ENCODE results near the gene FAM151A. TPM values are rescaled to one million over a fixed set of nuclear protein-coding genes. Genes with fewer than 3 reads are reported as not detected.

Gene FAM151A
- total RNA-seq, 2 experiments from 2014 or later: not detected

- H3K9me3 Mint-ChIP-seq: no peaks in the 10 kb centered on the region
- H3K36me3 Mint-ChIP-seq: no peaks in the 10 kb centered on the region
- no peak overlapping the region for H3K27ac Mint-ChIP-seq
- H3K4me1 Mint-ChIP-seq: peaks cover 14% of the 10 kb centered on the region
- ATAC-seq (ENCODE audit: low read depth): no peak
- no peak for DNase-seq
- H3K4me3 Mint-ChIP-seq: no peak overlapping the region
- POLR2A ChIA-PET: no interaction called here
- H3K27me3 Mint-ChIP-seq: no peaks in the 10 kb centered on the region
These were observed 20.1 kb downstream of the FAM151A start for GRCh38 chr1:54603241-54603640.

DNA sequence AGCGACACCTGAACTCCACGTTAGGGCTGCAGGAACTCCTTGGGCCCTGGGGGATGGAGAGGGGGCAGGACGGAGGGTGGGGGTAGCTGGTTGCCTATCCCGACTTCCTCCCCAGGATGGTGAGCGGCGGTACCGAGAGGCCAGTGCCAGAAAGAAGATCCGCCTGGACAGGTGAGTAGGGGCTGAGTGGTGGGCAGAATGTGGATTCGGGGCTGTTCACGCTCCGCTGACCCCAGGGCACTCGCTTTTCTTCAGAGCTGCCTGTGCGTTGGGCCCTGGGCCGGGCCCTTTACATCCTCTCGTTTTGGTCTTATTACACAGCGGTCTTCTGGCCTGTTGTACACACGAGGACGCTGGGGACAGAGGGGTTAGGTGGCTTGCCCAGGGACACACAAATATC is 20.8 kb downstream of the FAM151A start:
- H3K27me3 Mint-ChIP-seq: no peaks in the 10 kb centered on the region
- DNase-seq: no peak
- POLR2A ChIA-PET: no interaction called here
- no peak overlapping the region for H3K4me3 Mint-ChIP-seq
- no peaks in the 10 kb centered on the region for H3K36me3 Mint-ChIP-seq
- no peaks in the 10 kb centered on the region for H3K9me3 Mint-ChIP-seq
- ATAC-seq (ENCODE audit: low read depth): no peak
- H3K27ac Mint-ChIP-seq: no peak overlapping the region
- peaks cover 17% of the 10 kb centered on the region for H3K4me1 Mint-ChIP-seq

DNA sequence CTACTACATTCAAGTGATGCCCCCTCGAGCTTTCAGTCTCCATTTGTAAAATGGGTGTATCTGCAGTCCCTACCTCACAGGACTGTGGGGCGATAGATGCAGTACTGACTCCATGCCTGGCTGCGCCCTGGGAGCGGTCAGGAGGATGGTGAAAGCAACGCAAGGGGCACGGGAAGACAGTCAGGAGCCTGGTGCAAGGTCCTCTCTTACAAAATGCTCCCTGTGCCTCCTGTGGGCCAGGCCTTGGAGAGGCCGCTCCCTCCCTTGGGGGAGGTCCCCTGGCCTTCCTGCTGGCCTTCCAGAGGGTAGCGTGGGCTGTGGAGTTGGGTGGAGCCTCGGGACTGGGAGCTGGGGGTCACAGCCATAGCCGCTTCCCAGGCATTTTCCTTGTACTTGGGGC is 21.6 kb downstream of the FAM151A start:
- ATAC-seq (ENCODE audit: low read depth) (no peak), DNase-seq (no peak)
- H3K36me3 Mint-ChIP-seq: no peaks in the 10 kb centered on the region
- H3K9me3 Mint-ChIP-seq: no peaks in the 10 kb centered on the region
- peaks cover 18% of the 10 kb centered on the region for H3K4me1 Mint-ChIP-seq
- no peak overlapping the region for H3K4me3 Mint-ChIP-seq
- POLR2A ChIA-PET: no interaction called here
- no peak overlapping the region for H3K27ac Mint-ChIP-seq
- no peaks in the 10 kb centered on the region for H3K27me3 Mint-ChIP-seq

DNA sequence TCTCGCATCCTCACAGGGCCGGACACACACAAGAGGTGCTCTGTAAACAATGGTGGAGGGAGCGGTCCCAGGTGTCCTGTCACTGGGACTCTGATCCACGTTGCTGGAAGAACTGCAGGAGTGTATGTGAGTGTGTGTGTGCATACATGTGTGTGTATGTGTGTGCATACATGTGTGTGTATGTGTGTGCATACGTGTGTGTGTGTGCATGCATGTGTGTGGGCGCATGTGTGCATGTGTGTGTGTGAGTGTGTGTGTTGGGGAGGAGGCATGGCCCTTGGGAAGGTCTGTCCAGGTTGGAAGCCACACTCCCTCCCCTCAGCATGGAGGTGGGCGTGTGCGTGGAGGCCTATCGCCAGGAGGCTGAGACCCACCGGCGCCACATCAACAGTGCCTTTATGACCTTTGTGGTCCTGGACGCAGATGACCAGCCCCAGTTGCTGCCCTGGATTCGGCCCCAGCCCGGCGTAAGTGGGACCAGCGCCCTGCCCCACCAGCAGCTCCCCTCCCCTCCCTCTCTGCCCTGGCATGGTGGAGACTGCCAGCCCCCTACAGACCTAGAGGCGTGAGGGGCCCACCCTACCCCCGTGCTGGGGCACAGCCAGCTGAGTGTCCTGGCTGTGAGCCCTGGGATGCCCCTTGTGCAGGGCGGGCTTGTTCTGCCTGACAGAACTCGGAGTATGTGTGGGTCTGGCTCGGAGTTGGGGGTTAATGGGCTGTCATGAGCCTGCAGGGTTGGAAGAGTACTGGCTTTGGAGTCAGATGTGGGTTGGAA is 22.2 kb downstream of the FAM151A start:
- Mint-ChIP-seq H3K4me3 (no peak overlapping the region), H3K9me3 (no peaks in the 10 kb centered on the region), H3K27ac (no peak overlapping the region), H3K4me1 (peaks cover 18% of the 10 kb centered on the region), H3K36me3 (no peaks in the 10 kb centered on the region), H3K27me3 (no peaks in the 10 kb centered on the region)
- ATAC-seq (ENCODE audit: low read depth) (no peak), DNase-seq (no peak)
- POLR2A ChIA-PET: no interaction called here

GRCh38 chr1:54599211-54599823 is 24.0 kb downstream of the FAM151A start:
- POLR2A ChIA-PET: no interaction called here
- no peak for ATAC-seq (ENCODE audit: low read depth)

GRCh38 chr1:54597455-54598030 is 25.8 kb downstream of the FAM151A start:
- peaks cover 4% of the 10 kb centered on the region for H3K4me1 Mint-ChIP-seq
- no peaks in the 10 kb centered on the region for H3K27me3 Mint-ChIP-seq
- POLR2A ChIA-PET: no interaction called here

More at GRCh38 chr1:54599211-54599823, 24.0 kb downstream of the FAM151A start:
- no peak for DNase-seq
- no peaks in the 10 kb centered on the region for H3K9me3 Mint-ChIP-seq
- no peaks in the 10 kb centered on the region for H3K36me3 Mint-ChIP-seq
- H3K27ac Mint-ChIP-seq: no peak overlapping the region
- no peaks in the 10 kb centered on the region for H3K27me3 Mint-ChIP-seq
- peaks cover 6% of the 10 kb centered on the region for H3K4me1 Mint-ChIP-seq
- no peak overlapping the region for H3K4me3 Mint-ChIP-seq

DNA sequence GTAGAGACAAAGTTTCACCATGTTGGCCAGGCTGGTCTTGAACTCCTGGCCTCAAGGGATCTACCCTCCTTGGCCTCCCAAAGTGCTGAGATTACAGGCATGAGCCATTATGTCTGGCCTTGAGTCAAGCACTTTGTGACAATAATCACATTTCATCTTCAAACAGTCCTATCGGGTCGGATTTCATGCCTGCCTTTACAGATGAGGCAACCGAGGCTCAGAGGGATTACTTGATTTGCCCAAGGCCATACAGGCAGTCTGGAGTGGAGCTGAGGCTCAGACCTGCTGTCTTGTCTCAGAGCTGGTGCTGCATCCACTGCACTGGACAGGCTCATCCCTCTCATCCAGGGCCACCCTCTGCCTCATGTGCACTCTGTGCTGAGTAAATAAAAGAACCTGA is 26.6 kb downstream of the FAM151A start:
- DNase-seq (no peak), ATAC-seq (ENCODE audit: low read depth) (no peak)
- Mint-ChIP-seq H3K27ac (no peak overlapping the region), H3K9me3 (no peaks in the 10 kb centered on the region), H3K4me1 (peaks cover 4% of the 10 kb centered on the region), H3K36me3 (no peaks in the 10 kb centered on the region), H3K27me3 (no peaks in the 10 kb centered on the region), H3K4me3 (no peak overlapping the region)
- POLR2A ChIA-PET: no interaction called here

More at GRCh38 chr1:54597455-54598030, 25.8 kb downstream of the FAM151A start:
- Mint-ChIP-seq H3K9me3 (no peaks in the 10 kb centered on the region), H3K36me3 (no peaks in the 10 kb centered on the region), H3K4me3 (no peak overlapping the region), H3K27ac (no peak overlapping the region)
- DNase-seq (no peak), ATAC-seq (ENCODE audit: low read depth) (no peak)

- DNase-seq: no peak
- Mint-ChIP-seq H3K4me3 (no peak overlapping the region), H3K9me3 (no peaks in the 10 kb centered on the region), H3K27me3 (no peaks in the 10 kb centered on the region), H3K36me3 (no peaks in the 10 kb centered on the region), H3K27ac (no peak overlapping the region), H3K4me1 (peaks cover 4% of the 10 kb centered on the region)
- POLR2A ChIA-PET: interaction anchor here (0.6 kb wide), 1 partner anchor 9 kb away, joined by 3 read pairs; no protein-coding TSS in a partner anchor
- no peak for ATAC-seq (ENCODE audit: low read depth)
These were observed 27.3 kb downstream of the FAM151A start for GRCh38 chr1:54595956-54596498.

DNA sequence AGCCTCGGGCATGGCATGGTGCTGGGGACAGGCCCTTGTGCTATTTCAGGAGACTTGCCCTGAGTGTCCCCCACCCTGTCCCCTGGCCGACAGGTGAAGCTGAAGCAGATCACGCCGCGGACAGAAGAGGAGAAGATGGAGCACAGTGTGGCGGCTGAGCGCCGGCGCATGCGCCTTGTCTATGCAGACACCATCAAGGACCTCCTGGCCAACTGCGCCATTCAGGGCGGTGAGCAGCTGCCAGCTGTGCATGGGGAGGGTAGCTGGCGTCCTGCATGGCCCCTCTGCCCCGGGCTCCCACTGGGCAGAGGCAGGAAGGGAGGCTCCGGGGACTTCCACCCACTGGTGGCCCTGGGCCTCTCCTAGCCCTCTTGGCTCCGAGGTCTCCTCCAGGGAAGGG is 28.9 kb downstream of the FAM151A start:
- DNase-seq: no peak
- Mint-ChIP-seq H3K27me3 (no peaks in the 10 kb centered on the region), H3K27ac (no peak overlapping the region), H3K36me3 (no peaks in the 10 kb centered on the region), H3K4me1 (peaks cover 4% of the 10 kb centered on the region), H3K9me3 (no peaks in the 10 kb centered on the region), H3K4me3 (no peak overlapping the region)
- POLR2A ChIA-PET: no interaction called here
- no peak for ATAC-seq (ENCODE audit: low read depth)

DNA sequence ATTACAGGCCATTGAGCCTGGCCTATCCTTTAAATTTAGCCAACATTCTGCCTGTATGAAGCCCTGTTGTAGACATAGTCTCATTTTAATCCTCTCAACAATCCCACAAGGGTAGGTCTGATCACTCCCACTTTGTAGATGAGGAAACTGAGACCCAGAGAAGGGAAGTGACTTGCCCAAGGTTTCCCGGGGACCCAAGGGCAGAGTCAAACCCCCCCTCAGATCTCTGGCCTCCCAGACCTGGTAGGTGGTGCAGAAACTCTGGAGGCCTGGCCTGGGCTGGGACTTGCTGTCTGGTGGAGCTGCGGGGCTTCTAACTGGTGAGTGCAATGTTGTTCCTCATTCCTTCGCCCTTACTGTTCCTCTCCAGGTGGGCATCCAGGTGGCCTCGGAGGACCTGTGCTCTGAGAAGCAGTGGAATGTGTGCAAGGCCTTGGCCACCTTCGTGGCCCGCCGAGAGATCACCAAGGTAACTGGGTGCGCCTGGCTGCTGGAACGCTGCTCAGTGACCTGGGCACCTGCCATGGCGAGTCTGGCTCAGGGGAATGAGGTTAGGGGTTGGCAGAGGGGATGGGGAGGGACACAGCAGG is 29.7 kb downstream of the FAM151A start:
- H3K9me3 Mint-ChIP-seq: no peaks in the 10 kb centered on the region
- DNase-seq (no peak), ATAC-seq (ENCODE audit: low read depth) (no peak)
- no peak overlapping the region for H3K4me3 Mint-ChIP-seq
- no peaks in the 10 kb centered on the region for H3K27me3 Mint-ChIP-seq
- POLR2A ChIA-PET: no interaction called here
- no peak overlapping the region for H3K27ac Mint-ChIP-seq
- peaks cover 5% of the 10 kb centered on the region for H3K4me1 Mint-ChIP-seq
- H3K36me3 Mint-ChIP-seq: no peaks in the 10 kb centered on the region

DNA sequence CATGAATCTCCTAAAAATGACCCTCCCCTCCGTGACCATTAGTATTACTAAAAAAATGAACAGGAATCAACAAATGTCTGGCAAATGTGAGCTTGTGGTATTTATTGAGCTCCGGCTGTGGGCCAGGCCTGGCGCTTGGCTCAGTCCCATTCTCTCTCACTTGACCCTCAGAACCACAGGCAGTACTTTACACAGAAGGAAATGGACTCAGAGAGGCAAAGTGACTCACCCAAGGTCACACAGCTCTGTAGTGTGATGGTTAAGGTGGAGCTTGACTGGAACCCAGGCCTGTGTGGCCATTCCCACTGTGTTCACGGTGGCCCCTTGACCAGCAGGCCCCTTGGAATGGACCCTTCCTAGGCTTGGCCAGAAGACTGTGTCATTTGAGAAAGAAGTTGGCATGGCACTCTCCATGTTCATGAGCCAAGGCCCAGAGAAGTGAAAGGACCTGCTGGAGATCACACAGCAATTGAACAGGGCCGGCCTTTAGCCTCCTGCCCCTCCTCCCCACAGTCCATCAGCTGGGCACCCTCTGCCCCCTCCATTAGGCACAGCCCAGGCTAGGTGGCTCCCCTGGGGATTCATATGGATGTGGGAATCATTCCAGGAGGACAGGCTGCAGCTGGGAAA is 32.1 kb downstream of the FAM151A start:
- POLR2A ChIA-PET: no interaction called here
- Mint-ChIP-seq H3K27me3 (no peaks in the 10 kb centered on the region), H3K36me3 (no peaks in the 10 kb centered on the region), H3K4me3 (no peak overlapping the region), H3K4me1 (peaks cover 7% of the 10 kb centered on the region), H3K27ac (no peak overlapping the region), H3K9me3 (no peaks in the 10 kb centered on the region)
- no peak for ATAC-seq (ENCODE audit: low read depth)
- no peak for DNase-seq

DNA sequence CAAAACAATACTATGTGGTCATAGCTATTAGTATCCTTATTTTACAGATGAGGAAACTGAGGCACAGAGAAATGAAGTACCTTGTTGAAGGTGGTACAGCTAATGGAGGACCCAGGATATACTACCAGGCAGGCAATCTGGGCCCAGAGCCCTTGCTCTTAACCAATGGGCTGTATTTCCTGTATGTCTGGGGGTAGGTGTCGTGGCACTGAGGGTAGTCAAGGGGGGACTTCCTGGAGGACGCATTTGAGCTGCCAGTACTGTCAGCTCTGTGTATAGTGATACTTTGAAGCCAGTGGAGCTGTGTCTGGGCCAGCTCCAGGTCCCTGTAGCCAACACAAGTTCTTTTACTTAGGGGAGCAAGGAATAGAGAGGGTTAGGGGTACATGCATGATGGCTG is 34.9 kb downstream of the FAM151A start:
- peak overlapping the region; percentile 85 for H3K27ac Mint-ChIP-seq
- no peaks in the 10 kb centered on the region for H3K36me3 Mint-ChIP-seq
- no peak for DNase-seq
- no peaks in the 10 kb centered on the region for H3K27me3 Mint-ChIP-seq
- no peaks in the 10 kb centered on the region for H3K9me3 Mint-ChIP-seq
- H3K4me1 Mint-ChIP-seq: peaks cover 7% of the 10 kb centered on the region
- POLR2A ChIA-PET: interaction anchor here (1.4 kb wide), 1 partner anchor 213 kb away, joined by 4 read pairs; the partner anchor contains the start of gene TTC22
- ATAC-seq (ENCODE audit: low read depth): peak; percentile 81
- no peak overlapping the region for H3K4me3 Mint-ChIP-seq

Data from activated naive CD8-positive, alpha-beta T cell treated with anti-CD3 and anti-CD28 coated beads, Interleukin-2, amount 10 ng/mL, durations not matched to agents 7 days and 5 days (primary cell).